Measurements from ENCODE around the gene RPS18.

Gene RPS18

GRCh38 chr6:33289784-33290315 lies 18.0 kb downstream of the RPS18 start:
- no peak for DNase-seq (ENCODE audit: low read depth, low spot score)

GRCh38 chr6:33290459-33290858 lies 18.6 kb downstream of the RPS18 start:
- no peak for DNase-seq (ENCODE audit: low read depth, low spot score)

- DNase-seq (ENCODE audit: low read depth, low spot score) = no peak
These were observed 21.3 kb downstream of the RPS18 start for GRCh38 chr6:33292996-33293682.

GRCh38 chr6:33294086-33294823 lies 22.4 kb downstream of the RPS18 start:
- no peak for DNase-seq (ENCODE audit: low read depth, low spot score)

- DNase-seq (ENCODE audit: low read depth, low spot score) = no peak
These were observed 23.9 kb downstream of the RPS18 start for GRCh38 chr6:33295621-33296369.

GRCh38 chr6:33296797-33297405 lies 25.0 kb downstream of the RPS18 start:
- no peak for DNase-seq (ENCODE audit: low read depth, low spot score)

- no peak for DNase-seq (ENCODE audit: low read depth, low spot score)
These were observed 25.6 kb downstream of the RPS18 start for GRCh38 chr6:33297406-33297955.

- DNase-seq (ENCODE audit: low read depth, low spot score) = peak; percentile 25
These were observed 26.3 kb downstream of the RPS18 start for GRCh38 chr6:33297956-33298772.

- no peak for DNase-seq (ENCODE audit: low read depth, low spot score)
These were observed 26.9 kb downstream of the RPS18 start, which contains the start of gene RGL2 for GRCh38 chr6:33298773-33299236. RGL2 (minus strand) TSS chr6:33298942; CDS start chr6:33298610, 332 bp downstream.

- DNase-seq (ENCODE audit: low read depth, low spot score) = peak; percentile 86
These were observed 27.5 kb downstream of the RPS18 start for GRCh38 chr6:33299237-33299944.

- DNase-seq (ENCODE audit: low read depth, low spot score) = no peak
These were observed 30.0 kb downstream of the RPS18 start for GRCh38 chr6:33301877-33302276.

- DNase-seq (ENCODE audit: low read depth, low spot score) = no peak
These were observed 32.3 kb downstream of the RPS18 start for GRCh38 chr6:33304216-33304615.

- DNase-seq (ENCODE audit: low read depth, low spot score) = no peak
These were observed 33.2 kb downstream of the RPS18 start for GRCh38 chr6:33305052-33305451.

GRCh38 chr6:33306356-33306755 lies 34.5 kb downstream of the RPS18 start:
- DNase-seq (ENCODE audit: low read depth, low spot score) = no peak

- DNase-seq (ENCODE audit: low read depth, low spot score) = peak; percentile 69
These were observed 40.7 kb downstream of the RPS18 start for GRCh38 chr6:33312361-33313104.

- DNase-seq (ENCODE audit: low read depth, low spot score) = peak; percentile 16
These were observed 41.3 kb downstream of the RPS18 start for GRCh38 chr6:33313105-33313708.

- peak; percentile 73 for DNase-seq (ENCODE audit: low read depth, low spot score)
These were observed 42.0 kb downstream of the RPS18 start, which contains the start of gene TAPBP for GRCh38 chr6:33313709-33314514. TAPBP (minus strand) TSS chr6:33314078; CDS start chr6:33314041, 37 bp downstream.

Measured in activated CD4-positive, CD25-positive, alpha-beta regulatory T cell treated with anti-CD3 and anti-CD28 coated beads, Interleukin-2, amount 50 U/mL, for 16 hours (primary cell).